Panc1 (cell line): ENCODE data around the gene PDE3A. TPM values are rescaled to one million over a fixed set of nuclear protein-coding genes. Genes with fewer than 3 reads are reported as not detected.

Experiments
- ATAC-seq: fragments of 200-7000 bp; cut with Tn5 transposase; 2 replicates; pipeline ENCODE4 v1.9.1; 2020; ENCODE audit warnings: mild to moderate bottlenecking, moderate library complexity
- BruUV-seq: library from RNA; stranded (reverse); fragments of 400-500 nt; replicated peaks from 2 replicates; lab custom pipeline; 2021; lab: Mats Ljungman, UMichigan
- CTCF ChIA-PET: fragments of 300-600 bp; sonication (Branson Sonifier 250); formaldehyde crosslinking; loops from one replicate; lab custom pipeline; 2022; ENCODE audit warnings: antibody characterized with exemption; lab: Charles Lee
- POLR2A ChIA-PET: fragments of 300-600 bp; sonication (Branson Sonifier 250); formaldehyde crosslinking; loops from one replicate; lab custom pipeline; 2022; ENCODE audit warnings: antibody characterized with exemption; lab: Charles Lee
- DNase-seq: peaks from one replicate; pipeline ENCODE4 v3.0.0-alpha.2; 2010; ENCODE audit warnings: low read depth, low spot score
- H3K27ac ChIP-seq: 2 replicates; pipeline ENCODE4 v1.5.1; 2011; ENCODE audit warnings: mild to moderate bottlenecking, low read length, inconsistent platforms
- H3K27me3 ChIP-seq: fragments of 200-500 bp; sonication (Bioruptor generic); 2 replicates; pipeline ENCODE4 v1.6.0; 2014; ENCODE audit warnings: low read length, inconsistent platforms; ENCODE audit not compliant: control insufficient read depth, insufficient read depth
- H3K36me3 ChIP-seq: fragments of 200-500 bp; sonication (Bioruptor generic); 2 replicates; pipeline ENCODE4 v1.5.1; 2014; ENCODE audit warnings: inconsistent platforms, mild to moderate bottlenecking, low read length, moderate library complexity; ENCODE audit not compliant: control insufficient read depth, insufficient read depth
- H3K4me1 ChIP-seq: 2 replicates; pipeline ENCODE4 v1.5.1; 2011; ENCODE audit warnings: inconsistent platforms, mild to moderate bottlenecking, low read length, moderate library complexity; ENCODE audit not compliant: control insufficient read depth, insufficient read depth
- H3K4me3 ChIP-seq, 2 experiments: 2 replicates each; pipeline ENCODE4 v1.5.1; 2011 to 2012; ENCODE audit warnings: low read depth in 2 of 2, low read length in 2 of 2, mild to moderate bottlenecking in 2 of 2, inconsistent platforms in 1 of 2, moderate library complexity in 1 of 2
- H3K9me3 ChIP-seq: fragments of 200-500 bp; sonication (Bioruptor generic); 2 replicates; pipeline ENCODE4 v1.5.1; 2014; ENCODE audit warnings: low read depth, mild to moderate bottlenecking, inconsistent platforms, low read length, moderate library complexity; ENCODE audit not compliant: control insufficient read depth, insufficient read depth
- CTCF ChIP-seq: fragments of 450-650 bp; IDR thresholded peaks from 2 replicates; pipeline ENCODE4 v1.5.1; 2017; ENCODE audit warnings: mild to moderate bottlenecking
- POLR2AphosphoS5 ChIP-seq: IDR thresholded peaks from 2 replicates; pipeline ENCODE4 v1.6.1; 2012; ENCODE audit warnings: mild to moderate bottlenecking, low read depth, low read length, moderate library complexity
- REST ChIP-seq, 2 experiments: IDR thresholded peaks; 2 replicates each; pipeline ENCODE4 v1.6.1; 2011 to 2012; ENCODE audit warnings: low read depth in 2 of 2, control low read depth in 1 of 2, low read length in 1 of 2, mild to moderate bottlenecking in 1 of 2, moderate library complexity in 1 of 2; ENCODE audit not compliant: insufficient read depth in 1 of 2
- SIN3A ChIP-seq: IDR thresholded peaks from 2 replicates; pipeline ENCODE4 v1.6.1; 2012; ENCODE audit warnings: low read depth, mild to moderate bottlenecking, low read length, moderate library complexity, borderline replicate concordance; ENCODE audit not compliant: insufficient read depth
- TCF7L2 ChIP-seq: IDR thresholded peaks from 2 replicates; pipeline ENCODE4 v1.6.1; 2011; ENCODE audit warnings: mild to moderate bottlenecking, low read depth, low read length, inconsistent platforms
- in situ Hi-C: cut with HindIII; loops from 2 replicates; pipeline ENCODE4 v1.10.0; 2016; ENCODE audit warnings: low sequenced_read_pairs, low pct_unique_long_range_greater_than_20kb
- intact Hi-C: fragments of 100-400 bp; cut with micrococcal nuclease; formaldehyde crosslinking; loops from one replicate; pipeline ENCODE4 v1.10.0; 2022; ENCODE audit not compliant: unreplicated experiment
- total RNA-seq: library from RNA; stranded (reverse); gene quantifications from one replicate; pipeline ENCODE4 v1.2.1, GENCODE V29; 2021; ENCODE audit not compliant: unreplicated experiment

PDE3A gene
- total RNA-seq, 1 experiment from 2014 or later: 0.03 TPM

- intact Hi-C loops: no loop called here
- H3K27ac ChIP-seq: no peak overlapping the region
- in situ Hi-C loops: no loop called here
- ChIA-PET POLR2A (no interaction called here), CTCF (no interaction called here)
- no peaks in the 10 kb centered on the region for H3K4me1 ChIP-seq
- H3K9me3 ChIP-seq: no peaks in the 10 kb centered on the region
- H3K4me3 ChIP-seq: no peak overlapping the region
- DNase-seq (no peak), ATAC-seq (no peak)
- no peaks in the 10 kb centered on the region for H3K27me3 ChIP-seq
- H3K36me3 ChIP-seq: no peaks in the 10 kb centered on the region
- BruUV-seq: no TSS peak
- TF ChIP-seq POLR2AphosphoS5: no peak
These were observed 209.8 kb downstream of the PDE3A start for GRCh38 chr12:20578142-20578541.

DNA sequence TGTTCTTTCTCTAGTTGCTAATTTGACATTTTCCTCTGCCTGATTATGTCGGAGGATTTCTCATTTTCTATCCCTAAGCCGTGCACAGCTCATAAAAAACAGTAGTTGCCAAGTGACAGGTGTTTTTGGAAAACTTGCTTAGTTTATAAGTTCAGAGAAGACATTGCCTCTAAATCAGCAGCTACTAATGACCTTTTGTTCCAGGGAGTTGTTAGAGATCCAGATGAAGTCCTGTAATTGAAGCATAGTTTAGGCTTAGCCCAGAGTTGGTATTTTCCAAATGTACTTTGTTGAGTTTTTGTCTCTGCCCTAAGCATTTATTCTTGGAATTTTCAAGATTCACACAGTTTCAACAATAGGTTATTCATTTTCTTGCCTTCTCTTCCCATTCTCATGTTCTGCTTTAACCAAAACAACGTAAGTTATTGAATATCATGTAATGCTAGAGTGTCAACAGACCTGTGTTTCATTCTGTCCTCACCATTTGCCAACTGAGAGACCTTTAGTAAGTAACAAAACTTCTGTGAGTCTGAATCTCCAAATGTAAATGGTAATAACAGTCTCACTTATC lies 216.8 kb downstream of the PDE3A start:
- H3K4me1 ChIP-seq: no peaks in the 10 kb centered on the region
- no peak overlapping the region for H3K27ac ChIP-seq
- H3K9me3 ChIP-seq: no peaks in the 10 kb centered on the region
- TF ChIP-seq REST (IDR thresholded peaks at IDR 0.05; ENCODE audit: insufficient read depth in 1 of 2, low read depth in 2 of 2, low read length in 1 of 2) (no peak), POLR2AphosphoS5 (no peak), SIN3A (no peak), TCF7L2 (no peak), CTCF (no peak)
- no TSS peak for BruUV-seq
- no peak overlapping the region for H3K4me3 ChIP-seq
- no peaks in the 10 kb centered on the region for H3K36me3 ChIP-seq
- ATAC-seq (no peak), DNase-seq (no peak)
- POLR2A ChIA-PET: no interaction called here
- H3K27me3 ChIP-seq: no peaks in the 10 kb centered on the region
- CTCF ChIA-PET: no interaction called here
- intact Hi-C loops: no loop called here
- in situ Hi-C loops: no loop called here

DNA sequence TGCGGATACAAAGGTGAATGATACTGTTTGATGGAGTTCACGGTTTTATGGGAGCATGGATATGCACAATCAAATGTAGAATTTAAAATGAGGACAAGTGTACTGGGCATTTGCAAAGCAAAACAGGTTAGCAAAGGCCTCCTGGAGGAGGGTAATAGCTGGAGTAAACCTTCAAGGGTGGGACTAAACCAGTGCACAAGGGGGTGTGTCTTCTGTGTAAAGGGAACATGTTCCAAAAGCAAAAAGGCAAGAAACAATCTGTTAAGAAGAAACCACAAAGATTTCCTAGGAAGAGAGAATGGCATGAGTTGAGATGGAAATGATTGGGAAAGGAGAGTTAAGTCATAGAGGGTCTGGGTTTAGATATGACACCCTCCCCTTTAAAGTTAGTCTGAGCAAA lies 217.6 kb downstream of the PDE3A start:
- no peaks in the 10 kb centered on the region for H3K4me1 ChIP-seq
- POLR2A ChIA-PET: no interaction called here
- H3K27ac ChIP-seq: no peak overlapping the region
- no peak for TF ChIP-seq CTCF
- TF ChIP-seq TCF7L2: no peak
- TF ChIP-seq POLR2AphosphoS5: no peak
- no peak for TF ChIP-seq SIN3A
- no peak for TF ChIP-seq REST (IDR thresholded peaks at IDR 0.05; ENCODE audit: insufficient read depth in 1 of 2, low read depth in 2 of 2, low read length in 1 of 2)
- no peak for DNase-seq
- no peaks in the 10 kb centered on the region for H3K36me3 ChIP-seq
- no TSS peak for BruUV-seq
- no peak for ATAC-seq
- H3K9me3 ChIP-seq: no peaks in the 10 kb centered on the region
- H3K27me3 ChIP-seq: no peaks in the 10 kb centered on the region
- in situ Hi-C loops (no loop called here), intact Hi-C loops (no loop called here)
- CTCF ChIA-PET: no interaction called here
- no peak overlapping the region for H3K4me3 ChIP-seq
